GM12801 (cell line): Measurements from ENCODE around the gene LRRC15.

Source experiments
- CTCF ChIP-seq: IDR thresholded peaks from one replicate; pipeline ENCODE4 v1.5.1; 2011; ENCODE audit warnings: control low read depth; ENCODE audit not compliant: insufficient read length; ENCODE audit errors: extremely low read depth

Gene LRRC15

GRCh38 chr3:194321693-194322640, 47.6 kb downstream of the LRRC15 start:
- TF ChIP-seq CTCF, result no peak

- no peak for TF ChIP-seq CTCF
Measured at GRCh38 chr3:194320744-194321243, 48.7 kb downstream of the LRRC15 start.

DNA sequence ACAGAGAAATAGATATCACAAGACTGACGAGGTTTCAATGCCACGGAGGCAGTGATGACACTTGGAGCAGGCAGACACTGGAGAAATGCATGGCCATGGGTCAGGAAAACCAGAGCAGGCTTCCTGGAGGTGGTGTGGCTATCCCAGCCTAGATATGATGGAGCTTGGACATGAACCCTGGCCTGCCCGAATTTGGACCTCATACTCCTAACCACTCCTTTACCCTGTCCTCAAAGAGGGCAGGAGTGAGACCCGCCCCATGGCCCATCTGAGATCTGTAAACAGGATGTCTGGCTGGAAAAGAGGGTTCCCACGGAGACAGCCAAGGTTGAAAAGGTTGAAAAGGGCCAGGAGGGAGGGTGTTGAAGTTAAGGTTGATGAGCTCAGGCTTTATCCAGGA, 49.4 kb downstream of the LRRC15 start:
- no peak for TF ChIP-seq CTCF

DNA sequence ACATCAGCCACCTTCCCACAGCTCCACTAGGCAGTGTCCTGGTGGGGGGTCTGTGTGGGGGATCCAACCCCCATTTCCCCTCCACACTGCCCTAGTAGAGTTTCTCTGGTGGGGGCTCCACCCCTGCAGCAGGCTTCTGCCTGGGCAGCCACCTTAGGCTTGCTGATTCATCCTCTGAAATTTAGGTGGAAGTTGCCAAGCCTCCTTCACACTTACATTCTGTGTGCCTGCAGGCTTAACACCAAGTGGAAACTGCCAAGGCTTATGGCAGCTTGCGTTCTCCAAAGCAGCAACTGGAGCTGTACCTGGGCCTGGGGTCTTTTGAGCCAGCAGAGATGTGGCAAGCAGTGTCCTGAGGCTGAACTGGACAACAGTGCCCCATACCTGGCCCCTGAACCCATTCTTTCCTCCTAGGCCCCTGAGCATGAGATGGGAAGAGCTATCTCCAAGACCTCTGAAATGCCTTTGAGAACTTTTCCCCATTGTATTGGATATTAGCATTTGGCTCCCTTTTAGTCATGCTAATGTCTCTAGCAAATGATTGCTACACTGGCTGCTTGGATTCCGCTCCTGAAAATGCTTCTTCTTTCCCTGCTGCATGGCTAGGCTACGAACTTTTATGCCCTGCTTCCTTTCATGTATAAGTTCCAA, 50.9 kb downstream of the LRRC15 start:
- no peak for TF ChIP-seq CTCF

- no peak for TF ChIP-seq CTCF
Measured at GRCh38 chr3:194316918-194317317, 52.6 kb downstream of the LRRC15 start.

GRCh38 chr3:194315965-194316361, 53.6 kb downstream of the LRRC15 start:
- TF ChIP-seq CTCF, result no peak
